22Rv1 (cell line): ENCODE data around the gene STRIP2.
"Not testable (repeated sequence)": the region's sequence is repeated elsewhere in the genome, so short reads cannot be mapped to it uniquely, and the experiment has no call there.

Source experiments
- H3K27ac ChIP-seq: fragments of 450-650 bp; 2 replicates; pipeline ENCODE4 v1.5.1; 2017
- ZFX ChIP-seq: fragments of 450-650 bp; IDR thresholded peaks from 2 replicates; pipeline ENCODE4 v1.6.1; 2017; ENCODE audit warnings: antibody characterized with exemption, borderline replicate concordance
- TF ChIP-seq, protein P1 (sequence below): fragments of 450-650 bp; IDR thresholded peaks from 2 replicates; pipeline ENCODE4 v1.5.1; 2017; ENCODE audit warnings: mild to moderate bottlenecking

STRIP2 gene

DNA sequence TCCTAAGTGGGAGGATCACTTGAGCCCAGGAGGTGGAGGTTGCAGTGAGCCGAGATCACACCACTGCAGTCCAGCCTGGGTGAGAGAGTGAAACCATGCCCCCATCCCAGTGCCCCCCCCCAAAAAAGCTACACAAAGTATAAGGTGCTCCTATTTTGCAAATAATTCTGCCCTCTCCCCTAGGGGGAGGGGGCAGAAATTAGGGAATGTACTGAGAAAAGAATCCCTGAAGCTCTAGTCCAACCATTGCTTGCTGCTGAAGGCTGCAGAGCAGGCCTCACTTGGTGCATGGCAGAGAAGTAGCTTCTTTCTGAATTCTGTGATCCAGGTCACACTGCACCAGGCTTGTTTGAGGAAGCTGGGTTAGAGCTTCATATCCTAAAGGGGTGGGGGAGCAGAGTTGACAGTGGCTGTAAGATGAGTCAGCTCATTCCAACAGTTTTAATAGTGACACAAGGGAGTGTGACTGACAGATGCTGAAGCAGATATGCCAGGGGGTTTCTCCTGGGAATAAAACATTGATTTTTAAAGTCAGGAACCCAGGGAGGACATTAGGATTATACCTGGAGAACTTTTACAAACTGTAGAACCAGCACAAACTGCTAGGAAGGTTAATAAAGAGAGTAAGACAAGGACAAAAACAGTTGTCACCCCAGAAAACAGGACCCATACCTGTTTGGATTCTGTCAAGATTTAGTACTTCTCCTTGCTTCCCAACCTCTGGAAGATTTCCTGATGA lies 32.8 kb upstream of the STRIP2 start:
- no peak overlapping the region for H3K27ac ChIP-seq
- TF ChIP-seq, protein P1, sequence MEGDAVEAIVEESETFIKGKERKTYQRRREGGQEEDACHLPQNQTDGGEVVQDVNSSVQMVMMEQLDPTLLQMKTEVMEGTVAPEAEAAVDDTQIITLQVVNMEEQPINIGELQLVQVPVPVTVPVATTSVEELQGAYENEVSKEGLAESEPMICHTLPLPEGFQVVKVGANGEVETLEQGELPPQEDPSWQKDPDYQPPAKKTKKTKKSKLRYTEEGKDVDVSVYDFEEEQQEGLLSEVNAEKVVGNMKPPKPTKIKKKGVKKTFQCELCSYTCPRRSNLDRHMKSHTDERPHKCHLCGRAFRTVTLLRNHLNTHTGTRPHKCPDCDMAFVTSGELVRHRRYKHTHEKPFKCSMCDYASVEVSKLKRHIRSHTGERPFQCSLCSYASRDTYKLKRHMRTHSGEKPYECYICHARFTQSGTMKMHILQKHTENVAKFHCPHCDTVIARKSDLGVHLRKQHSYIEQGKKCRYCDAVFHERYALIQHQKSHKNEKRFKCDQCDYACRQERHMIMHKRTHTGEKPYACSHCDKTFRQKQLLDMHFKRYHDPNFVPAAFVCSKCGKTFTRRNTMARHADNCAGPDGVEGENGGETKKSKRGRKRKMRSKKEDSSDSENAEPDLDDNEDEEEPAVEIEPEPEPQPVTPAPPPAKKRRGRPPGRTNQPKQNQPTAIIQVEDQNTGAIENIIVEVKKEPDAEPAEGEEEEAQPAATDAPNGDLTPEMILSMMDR: no peak
- no peak for TF ChIP-seq ZFX

DNA sequence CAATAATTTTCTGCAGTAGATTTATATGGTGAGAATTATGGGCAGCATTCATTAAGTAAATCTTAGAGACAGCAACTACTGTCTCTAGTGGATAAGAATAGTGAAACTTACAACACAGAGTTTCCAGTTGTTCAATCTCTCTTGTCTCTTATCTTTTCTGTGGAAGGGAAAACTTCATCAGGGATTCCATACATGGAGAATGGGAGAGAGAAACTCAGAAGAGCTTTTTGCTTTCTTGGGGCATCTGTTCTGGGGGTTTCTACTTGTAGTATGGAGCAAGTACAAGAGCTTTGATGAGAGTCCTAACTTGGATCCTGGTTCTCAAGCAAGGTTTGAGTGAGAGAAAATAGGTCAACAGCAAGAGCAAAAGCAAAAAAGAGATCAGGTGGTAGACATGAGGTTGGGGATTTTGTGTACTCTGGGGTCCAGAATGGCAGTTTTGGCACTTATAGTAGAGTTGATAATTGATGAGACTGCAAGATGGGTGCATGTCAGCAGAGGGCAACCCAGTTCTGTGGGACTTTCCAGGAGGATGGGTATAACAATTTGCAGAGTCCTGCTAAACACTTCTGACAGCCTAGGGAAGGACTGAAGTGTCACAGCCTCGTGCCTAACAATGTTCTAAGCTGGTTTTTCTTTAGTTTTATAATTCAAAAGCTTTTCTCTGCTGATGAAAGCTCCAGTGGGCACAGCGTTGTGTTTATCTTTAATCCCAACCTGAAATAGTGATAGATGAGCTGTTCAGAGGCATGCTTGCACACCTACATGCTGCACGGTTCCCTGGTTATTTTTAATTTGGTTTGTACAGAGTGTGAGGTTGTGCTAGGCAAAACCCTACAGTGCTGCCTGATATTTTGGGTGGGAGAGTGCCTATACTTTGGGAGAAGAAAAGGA lies 32.0 kb upstream of the STRIP2 start:
- TF ChIP-seq, protein P1: no peak
- no peak overlapping the region for H3K27ac ChIP-seq

- TF ChIP-seq, protein P1: no peak
- no peak for TF ChIP-seq ZFX
- H3K27ac ChIP-seq: no peak overlapping the region
These were observed 28.7 kb upstream of the STRIP2 start for GRCh38 chr7:129405527-129405926.

- H3K27ac ChIP-seq: not testable (repeated sequence)
These were observed 24.0 kb upstream of the STRIP2 start for GRCh38 chr7:129410238-129410637.

DNA sequence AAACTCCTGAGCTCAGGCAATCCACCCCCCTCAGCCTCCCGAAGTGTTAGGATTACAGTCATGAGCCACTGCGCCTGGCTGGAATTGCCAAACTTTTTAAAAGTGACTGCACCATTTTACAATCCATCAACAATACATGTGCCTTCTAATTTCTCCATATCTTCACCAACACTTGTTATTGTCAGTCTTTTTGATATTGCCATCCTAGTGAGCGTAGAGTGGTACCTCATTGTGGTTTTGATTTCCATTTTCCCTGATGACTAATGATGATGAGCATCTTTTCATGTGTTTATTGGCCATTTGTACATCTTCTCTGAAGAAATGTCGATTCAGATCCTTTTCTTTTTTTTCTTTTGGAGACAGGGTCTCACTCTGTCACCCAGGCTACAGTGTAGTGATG lies 21.7 kb upstream of the STRIP2 start:
- H3K27ac ChIP-seq: no peak overlapping the region
- TF ChIP-seq, protein P1: no peak
- TF ChIP-seq ZFX: no peak

DNA sequence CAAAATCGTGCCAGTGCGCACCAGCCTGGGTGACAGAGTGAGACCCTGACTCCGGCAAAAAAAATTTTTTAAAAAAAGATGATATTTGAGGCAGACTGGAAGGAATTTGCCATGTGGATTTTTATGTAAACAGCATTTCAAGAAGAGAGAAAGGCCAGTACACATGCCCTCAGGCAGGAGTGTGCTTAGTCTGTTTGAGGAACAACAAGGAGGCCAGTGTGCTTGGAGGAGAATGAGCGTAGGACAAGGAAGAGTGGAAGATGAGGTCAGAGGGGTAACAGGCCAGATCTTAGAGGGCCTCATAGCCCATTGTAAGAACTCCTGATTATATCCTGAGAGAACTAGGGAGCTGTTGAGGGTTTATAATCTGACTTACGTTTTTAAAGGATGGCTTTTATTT lies 17.2 kb upstream of the STRIP2 start:
- H3K27ac ChIP-seq: no peak overlapping the region
- TF ChIP-seq, protein P1: no peak
- no peak for TF ChIP-seq ZFX

DNA sequence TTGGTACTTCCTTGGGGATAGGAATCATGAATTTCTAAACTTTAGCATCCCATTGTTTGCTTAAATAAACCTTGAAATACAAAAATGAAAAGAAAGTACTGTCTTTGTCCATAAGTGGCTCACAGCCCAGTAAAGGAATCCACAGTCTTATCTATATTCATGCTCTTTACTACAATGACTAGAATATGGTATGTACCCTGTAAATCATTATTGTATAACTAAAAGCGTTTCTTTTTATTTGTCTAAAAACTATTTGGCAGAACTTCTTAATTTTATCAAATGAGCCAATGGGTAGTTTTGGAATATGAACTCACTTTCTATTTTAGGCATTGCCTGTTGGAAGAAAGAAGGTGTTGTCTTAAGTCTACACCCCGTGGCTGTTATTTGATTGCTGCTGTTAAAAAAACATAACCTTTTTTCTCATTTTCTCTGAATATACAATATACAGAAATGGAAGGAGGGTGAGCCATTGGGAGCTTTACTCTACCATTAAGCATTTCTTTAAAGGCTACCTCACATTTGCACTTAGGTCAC lies 12.4 kb upstream of the STRIP2 start:
- TF ChIP-seq, protein P1: no peak
- TF ChIP-seq ZFX: no peak

More for the DNA sequence above, 12.4 kb upstream of the STRIP2 start:
- peak overlapping the region; percentile 12 for H3K27ac ChIP-seq
